Adrenal gland (tissue), 5 donors: Measurements from ENCODE around the gene MTG2.

Source experiments
- CTCF ChIP-seq, 6 experiments: fragments of 450-650 bp in 4 of 6; fragments of 200-600 bp in 2 of 6; sonication (generic) in 1 of 6; IDR thresholded peaks; 1 replicate in 5 of 6; 2 replicates in 1 of 6; pipeline versions ENCODE4 v1.5.1 to v1.8.0; 2016 to 2021; ENCODE audit warnings: antibody characterized with exemption in 6 of 6, mild to moderate bottlenecking in 2 of 6, moderate library complexity in 1 of 6
- POLR2A ChIP-seq, 2 donors: fragments of 450-650 bp; IDR thresholded peaks; one replicate each; pipeline ENCODE4 v1.6.1; 2017; ENCODE audit warnings: antibody characterized with exemption in 2 of 2, mild to moderate bottlenecking in 2 of 2, moderate library complexity in 1 of 2
- donor health status: DM: no; HTN: no; CAD: no.

- no peak for TF ChIP-seq POLR2A (IDR thresholded peaks at IDR 0.05)
- no peak for TF ChIP-seq CTCF (IDR thresholded peaks at IDR 0.05)
Measured at GRCh38 chr20:62163485-62163865, 19.4 kb upstream of the MTG2 start.
